Amniotic stem cell (primary cell): ENCODE data around the gene AOX1.
"Not testable (repeated sequence)": the region's sequence is repeated elsewhere in the genome, so short reads cannot be mapped to it uniquely, and the experiment has no call there.

Experiments
- DNase-seq: peaks from one replicate; lab custom pipeline; 2025; lab: John Stamatoyannopoulos, UW

The AOX1 gene

GRCh38 chr2:200627110-200627770 lies 41.4 kb downstream of the AOX1 start:
- DNase-seq = no peak

- not testable (repeated sequence) for DNase-seq
Measured at GRCh38 chr2:200628461-200628860, 42.6 kb downstream of the AOX1 start.

GRCh38 chr2:200631287-200631686 lies 45.5 kb downstream of the AOX1 start:
- no peak for DNase-seq

GRCh38 chr2:200634231-200634964 lies 48.6 kb downstream of the AOX1 start:
- DNase-seq = no peak

- DNase-seq = no peak
Measured at GRCh38 chr2:200635251-200635650, 49.4 kb downstream of the AOX1 start.

- DNase-seq = no peak
Measured at GRCh38 chr2:200637901-200638300, 52.1 kb downstream of the AOX1 start.

GRCh38 chr2:200640176-200640575 lies 54.4 kb downstream of the AOX1 start:
- DNase-seq = no peak

- no peak for DNase-seq
Measured at GRCh38 chr2:200640901-200641300, 55.1 kb downstream of the AOX1 start.

- not testable (repeated sequence) for DNase-seq
Measured at GRCh38 chr2:200648518-200649281, 62.9 kb downstream of the AOX1 start.

GRCh38 chr2:200649724-200650123 lies 63.9 kb downstream of the AOX1 start:
- DNase-seq = no peak

GRCh38 chr2:200650195-200650594 lies 64.4 kb downstream of the AOX1 start:
- DNase-seq = no peak

- no peak for DNase-seq
Measured at GRCh38 chr2:200652158-200652557, 66.3 kb downstream of the AOX1 start.

GRCh38 chr2:200653021-200653420 lies 67.2 kb downstream of the AOX1 start:
- no peak for DNase-seq

- no peak for DNase-seq
Measured at GRCh38 chr2:200654823-200655222, 69.0 kb downstream of the AOX1 start.

- no peak for DNase-seq
Measured at GRCh38 chr2:200655918-200656580, 70.2 kb downstream of the AOX1 start.

GRCh38 chr2:200658278-200658864 lies 72.6 kb downstream of the AOX1 start:
- no peak for DNase-seq

GRCh38 chr2:200659410-200659809 lies 73.6 kb downstream of the AOX1 start:
- DNase-seq = no peak

GRCh38 chr2:200661477-200661876 lies 75.7 kb downstream of the AOX1 start:
- no peak for DNase-seq

- no peak for DNase-seq
Measured at GRCh38 chr2:200662727-200663126, 76.9 kb downstream of the AOX1 start.

- no peak for DNase-seq
Measured at GRCh38 chr2:200664770-200665494, 79.1 kb downstream of the AOX1 start.
